IPS DF 4.7 (cell line): ENCODE results near the gene PPM1F.

Source experiments
- DNase-seq: peaks from one replicate; pipeline ENCODE4 v3.0.0-alpha.2; 2013; ENCODE audit warnings: low spot score; ENCODE audit errors: extremely low read depth

PPM1F gene

GRCh38 chr22:21961127-21961867 lies 8.6 kb upstream of the PPM1F start:
- DNase-seq = no peak

DNA sequence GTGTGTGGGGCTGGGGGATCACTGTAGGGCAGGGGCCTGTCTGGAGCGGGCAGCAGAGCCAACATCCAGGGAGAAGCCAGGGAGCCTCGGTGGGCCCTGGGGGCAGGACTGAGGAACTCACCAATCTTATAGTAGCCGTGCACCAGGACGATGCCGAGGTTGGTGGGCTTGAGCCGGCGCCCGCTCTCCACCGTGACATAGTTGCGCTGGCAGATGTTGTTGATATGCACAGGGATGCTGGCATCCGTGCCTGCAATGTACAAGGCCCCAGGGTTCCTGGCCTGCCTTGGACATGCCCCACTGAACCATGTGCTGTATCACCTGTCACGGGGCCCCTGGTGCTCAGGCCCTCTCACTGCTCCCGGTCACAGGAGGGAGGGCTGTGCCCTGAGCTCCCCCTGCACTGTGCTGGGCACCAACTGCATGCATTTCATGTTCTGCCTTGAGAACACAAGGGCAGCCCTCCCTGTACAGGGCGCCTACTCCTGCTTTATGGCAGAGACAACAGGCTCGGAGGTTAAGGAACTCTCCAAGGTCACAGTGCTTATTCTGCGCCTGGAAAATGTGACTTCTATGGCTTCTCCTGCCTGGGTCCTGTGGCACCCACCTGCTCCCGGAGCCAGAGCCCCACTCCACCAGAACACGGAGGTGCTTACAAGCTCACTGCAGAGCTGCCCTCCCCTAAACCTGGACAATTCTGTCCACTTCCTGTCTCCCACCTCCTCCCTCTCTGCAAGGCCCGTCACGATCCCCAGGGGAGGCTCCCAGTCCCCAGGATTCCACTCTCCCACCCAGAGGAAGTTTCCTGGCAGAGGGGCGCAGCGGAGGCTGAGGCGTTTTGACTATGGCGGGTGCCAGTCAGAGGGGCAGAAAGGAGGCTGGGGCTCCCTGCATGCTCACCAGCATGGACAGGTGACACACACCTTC lies 7.8 kb upstream of the PPM1F start:
- no peak for DNase-seq

DNA sequence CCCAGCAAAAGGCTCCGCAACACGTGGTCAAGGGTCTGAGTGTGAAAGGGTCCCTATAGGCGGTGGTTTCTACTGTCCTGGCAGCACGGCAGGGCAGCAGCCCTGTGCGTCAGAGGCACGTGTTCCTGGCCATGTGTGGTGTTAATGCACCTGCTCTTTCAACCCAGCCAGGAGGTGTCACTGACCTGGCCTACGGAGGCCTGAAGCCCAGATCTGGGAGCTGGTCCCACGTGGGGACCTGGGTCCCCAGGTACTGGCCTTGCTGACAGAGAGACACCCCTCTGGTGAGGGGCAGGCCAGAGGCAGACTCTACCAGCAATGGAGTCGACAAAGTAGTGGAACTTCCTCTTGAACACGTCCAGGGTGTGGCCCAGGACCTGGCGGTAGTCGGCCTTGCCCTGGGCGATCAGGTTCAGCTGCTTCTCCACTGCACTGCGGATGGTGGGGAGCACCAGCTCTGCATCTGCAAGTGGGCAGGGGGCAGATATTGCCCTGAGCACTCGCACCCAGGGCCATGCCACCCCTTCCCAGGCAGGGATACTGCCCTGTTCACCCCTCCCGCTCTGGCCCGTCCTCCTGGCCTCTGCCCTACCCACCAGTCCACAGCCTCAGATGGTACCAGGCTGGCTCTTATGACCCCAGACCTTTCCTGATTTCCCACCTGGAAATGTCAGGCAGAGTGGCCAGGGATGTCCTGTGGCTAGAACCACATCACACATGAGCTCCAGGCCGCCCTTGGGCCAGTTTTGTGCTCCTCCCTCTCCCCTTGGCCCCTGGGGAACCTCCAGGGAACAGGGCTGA lies 6.8 kb upstream of the PPM1F start:
- no peak for DNase-seq

DNA sequence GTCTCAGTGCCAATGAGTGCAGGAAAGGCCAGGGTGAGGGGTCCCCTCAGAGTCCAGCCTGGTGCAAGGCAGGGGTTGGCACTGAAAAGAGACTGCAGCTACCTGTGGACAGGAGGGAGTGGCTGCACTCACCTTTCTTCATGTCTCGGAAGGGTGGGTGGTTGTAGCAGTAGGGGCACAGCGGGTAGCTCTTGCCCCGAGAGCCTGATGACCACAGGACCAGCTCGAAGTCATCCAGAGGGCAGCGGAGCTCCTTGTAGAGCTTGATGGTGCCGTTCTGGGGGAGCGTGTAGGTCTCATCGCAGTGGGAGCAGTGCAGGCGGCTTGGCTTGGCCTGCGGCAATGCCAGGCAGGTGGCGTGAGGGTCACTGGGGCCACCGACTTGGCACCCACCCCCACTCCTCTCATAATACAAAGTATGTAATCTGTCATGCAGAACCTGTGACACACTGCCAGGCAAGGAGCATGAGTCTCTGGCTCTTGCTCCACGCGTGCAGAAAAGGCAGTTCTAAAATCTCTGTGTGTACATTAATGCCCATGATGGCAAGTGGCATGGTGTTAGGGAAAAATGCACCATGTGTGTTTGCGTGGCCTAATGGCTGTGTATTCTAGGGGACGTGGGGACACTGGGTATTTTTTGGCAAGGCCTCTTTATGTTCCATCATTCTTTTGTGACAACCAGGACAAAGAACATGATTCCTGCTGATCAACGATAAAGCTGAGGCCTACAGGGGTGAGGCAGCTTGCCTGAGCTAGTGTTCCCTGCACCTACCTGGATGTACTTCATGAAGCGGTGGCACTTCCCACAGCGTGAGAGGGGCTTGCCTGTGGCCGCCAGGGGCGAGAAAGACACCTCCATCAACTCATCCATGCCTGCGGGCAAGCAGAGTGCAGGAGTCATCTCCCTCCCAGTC lies 6.0 kb upstream of the PPM1F start:
- DNase-seq = no peak

GRCh38 chr22:21951931-21952465 lies 650 bp downstream of the PPM1F start:
- no peak for DNase-seq

GRCh38 chr22:21951062-21951461 lies 1.6 kb downstream of the PPM1F start:
- no peak for DNase-seq

DNA sequence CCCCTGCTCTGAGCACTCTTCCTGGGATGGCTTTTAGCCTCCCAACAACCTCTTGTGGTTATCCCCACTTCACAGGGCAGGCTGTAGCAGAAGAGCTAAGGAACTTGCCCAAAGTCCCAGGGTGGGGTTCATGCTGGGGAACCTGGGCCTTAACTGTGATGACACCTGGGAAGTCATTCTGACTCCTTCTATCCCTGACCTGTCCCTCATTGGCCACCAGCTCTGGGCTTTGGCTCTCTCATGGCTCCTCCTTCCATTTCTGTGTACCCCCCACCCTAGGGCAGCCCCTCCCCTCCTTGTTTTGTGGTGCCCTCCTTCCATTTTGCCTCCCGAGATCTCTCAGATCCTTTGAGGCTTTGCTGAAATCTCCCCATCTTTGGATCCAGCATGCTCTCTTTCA lies 2.7 kb downstream of the PPM1F start:
- no peak for DNase-seq

DNA sequence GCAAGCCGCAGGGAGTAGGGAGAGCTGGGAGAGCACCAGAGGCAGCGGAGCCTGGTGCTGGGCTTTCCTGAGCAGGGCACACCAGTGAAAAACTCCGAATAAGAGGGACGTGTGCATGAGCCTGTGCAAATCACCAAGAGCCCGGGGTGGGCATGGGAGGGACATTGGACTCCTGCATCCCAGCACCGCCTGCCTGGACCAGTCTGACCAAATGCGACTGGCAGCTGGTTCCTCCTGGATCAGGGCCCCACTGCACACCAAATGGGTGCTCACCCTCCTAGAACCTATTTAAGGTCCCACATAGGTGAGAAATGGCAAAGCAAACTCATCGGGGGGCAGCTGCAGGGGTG lies 3.1 kb downstream of the PPM1F start:
- DNase-seq = no peak

DNA sequence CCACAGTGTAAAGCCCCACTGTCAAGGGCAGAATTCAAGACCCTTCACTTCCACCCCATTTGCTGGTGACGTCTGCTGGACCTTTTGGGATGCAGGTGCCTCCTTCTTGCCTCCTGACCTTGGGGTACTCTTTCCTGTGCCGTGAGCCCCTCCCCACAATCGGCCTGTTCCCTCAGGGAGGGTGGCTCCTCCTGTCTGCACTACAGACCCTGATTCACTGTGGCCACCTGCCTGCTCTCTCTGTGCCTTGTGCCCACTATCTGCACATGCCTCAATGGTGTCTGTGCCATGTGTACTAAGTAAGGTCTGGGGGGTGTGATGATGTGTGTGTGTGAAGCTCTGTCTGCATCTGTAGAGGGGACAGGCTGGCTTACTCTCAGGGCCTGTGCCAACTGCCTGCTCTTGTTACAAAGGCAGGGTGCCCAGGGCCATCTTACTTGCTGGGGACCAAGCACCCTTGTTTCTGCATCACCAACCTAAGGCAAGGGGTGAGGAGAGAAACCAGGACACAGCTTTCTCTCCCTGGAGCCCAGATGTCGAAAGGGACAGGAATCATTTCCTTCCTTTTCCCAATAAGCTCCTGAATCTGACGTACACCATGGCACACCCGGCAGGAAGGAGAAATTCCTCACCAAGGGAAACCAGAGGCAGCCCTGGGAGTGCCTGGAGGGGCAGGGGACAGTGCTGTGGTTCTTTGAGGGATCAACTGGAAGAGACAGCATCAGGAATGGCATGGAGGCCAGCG lies 3.7 kb downstream of the PPM1F start:
- DNase-seq = no peak

DNA sequence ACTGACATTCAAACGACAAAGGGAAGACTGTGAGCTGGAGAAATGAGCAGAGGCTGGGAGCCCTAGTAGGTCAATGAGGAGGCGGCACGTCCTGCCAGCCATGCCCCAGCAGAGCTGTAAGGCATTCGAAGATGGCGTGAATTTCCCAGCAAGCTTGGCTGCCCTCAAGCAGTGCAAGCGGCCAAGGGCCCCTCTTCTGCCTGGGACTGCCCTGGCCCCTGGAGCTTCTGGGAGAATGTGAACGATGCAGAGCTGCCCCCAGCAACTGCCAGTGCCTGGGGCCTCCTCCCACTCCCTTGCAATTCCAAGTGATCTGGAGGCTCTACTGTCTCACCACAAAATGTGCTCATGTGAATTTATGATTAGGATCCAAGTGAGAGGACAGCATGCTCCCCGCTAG lies 4.3 kb downstream of the PPM1F start:
- DNase-seq = no peak

DNA sequence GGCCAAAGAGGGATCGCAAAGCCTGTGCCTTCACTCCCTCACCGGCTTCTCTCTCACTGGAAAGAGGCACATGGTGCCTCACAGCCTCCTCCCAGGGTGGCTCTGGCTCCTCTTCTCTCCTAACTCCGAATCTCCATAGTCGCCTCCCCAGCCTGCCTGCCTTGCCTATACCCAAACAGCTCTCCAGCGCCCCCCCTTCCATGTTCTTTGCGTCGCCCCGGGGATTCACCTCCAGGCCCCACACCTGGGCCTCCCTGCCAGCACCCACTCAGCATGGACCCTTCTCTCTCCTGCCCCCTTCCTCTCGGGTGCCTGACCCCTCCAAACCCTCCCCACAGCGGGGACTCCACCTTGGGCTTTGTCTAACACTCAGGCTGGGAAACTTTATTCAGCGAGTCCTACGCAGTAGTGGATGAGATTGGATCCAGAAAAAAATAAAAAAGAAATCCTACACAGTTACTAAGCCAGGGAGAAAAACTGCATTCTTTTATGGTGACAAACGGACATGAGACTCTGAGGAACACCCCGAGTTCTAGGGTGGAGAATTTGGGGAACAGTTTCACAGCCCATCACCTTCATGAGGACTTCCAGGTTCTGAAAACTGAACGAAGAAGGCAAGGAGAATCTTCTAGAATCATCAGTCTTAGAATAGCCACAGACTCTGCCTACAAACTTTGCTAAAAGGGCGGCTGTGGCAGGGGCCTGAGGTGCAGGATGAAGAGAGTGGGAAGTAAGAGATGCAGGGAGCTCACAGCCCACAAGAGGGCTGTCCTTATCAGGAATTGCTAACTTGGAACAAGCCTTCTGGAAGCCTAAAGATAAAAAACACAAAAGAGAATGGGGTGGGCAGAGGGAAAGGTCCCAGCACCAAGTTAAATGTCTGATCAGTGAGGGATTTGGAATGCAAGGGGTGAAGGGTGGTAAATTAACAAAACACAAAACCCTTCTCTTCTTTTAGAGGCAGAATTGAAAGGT lies 5.3 kb downstream of the PPM1F start:
- no peak for DNase-seq

DNA sequence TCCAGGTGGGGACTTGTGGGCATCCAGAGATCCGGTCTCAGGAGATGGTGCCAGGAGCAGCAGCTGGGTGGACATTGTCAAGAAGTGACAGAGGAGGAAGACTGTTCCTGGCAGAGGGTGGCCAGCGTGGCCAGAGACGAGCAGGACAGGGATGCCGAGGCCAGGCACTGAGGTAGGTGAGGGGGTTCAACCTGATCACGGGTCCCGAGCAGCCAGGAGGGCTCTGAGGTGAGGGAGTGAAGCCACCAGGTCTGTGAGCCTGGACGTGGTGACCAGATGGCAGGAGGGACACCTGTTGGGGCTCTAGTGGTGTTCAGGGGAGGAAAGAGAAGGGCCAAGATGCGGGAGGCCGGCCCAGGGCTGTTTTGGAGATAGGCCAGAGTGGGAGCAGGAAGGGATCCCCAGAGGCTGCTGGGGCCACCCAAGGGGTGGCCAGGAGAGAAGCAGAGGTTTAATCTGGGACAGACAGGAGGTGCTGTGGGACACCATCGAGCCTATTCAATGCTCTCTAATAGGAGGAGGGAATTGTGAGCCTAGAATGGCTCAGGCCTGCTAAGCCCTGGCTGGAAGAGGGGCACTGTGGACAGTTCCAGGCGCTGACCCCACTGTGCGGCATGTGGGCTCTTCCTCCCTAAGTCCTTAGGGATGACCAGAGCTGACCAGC lies 6.3 kb downstream of the PPM1F start:
- DNase-seq = no peak

- DNase-seq = no peak
These were observed 7.0 kb downstream of the PPM1F start for GRCh38 chr22:21945453-21946261.

GRCh38 chr22:21944871-21945270 lies 7.8 kb downstream of the PPM1F start:
- no peak for DNase-seq

- no peak for DNase-seq
These were observed 8.8 kb downstream of the PPM1F start for GRCh38 chr22:21943571-21944448.
